NCI-H748 (cell line): Measurements from ENCODE around the gene CALML3.

ENCODE experiments used
- DNase-seq: peaks from one replicate; lab custom pipeline; 2025; ENCODE audit not compliant: unreplicated experiment; lab: John Stamatoyannopoulos, UW

Gene CALML3

GRCh38 chr10:5565671-5566581 lies 41.2 kb downstream of the CALML3 start:
- no peak for DNase-seq

- DNase-seq = peak; percentile 18
Observed at GRCh38 chr10:5566614-5567013, 41.9 kb downstream of the CALML3 start.

GRCh38 chr10:5567477-5567876 lies 42.7 kb downstream of the CALML3 start:
- no peak for DNase-seq

GRCh38 chr10:5568984-5569383 lies 44.2 kb downstream of the CALML3 start:
- no peak for DNase-seq

- no peak for DNase-seq
Observed at GRCh38 chr10:5569568-5569967, 44.8 kb downstream of the CALML3 start.

- DNase-seq = no peak
Observed at GRCh38 chr10:5570007-5570655, 45.4 kb downstream of the CALML3 start.

- DNase-seq = peak; percentile 9
Observed at GRCh38 chr10:5570979-5571810, 46.4 kb downstream of the CALML3 start.

- DNase-seq = no peak
Observed at GRCh38 chr10:5571826-5572225, 47.1 kb downstream of the CALML3 start.

GRCh38 chr10:5573319-5573950 lies 48.7 kb downstream of the CALML3 start:
- DNase-seq = no peak

GRCh38 chr10:5573968-5574641 lies 49.3 kb downstream of the CALML3 start:
- peak; percentile 13 for DNase-seq

GRCh38 chr10:5574642-5575131 lies 49.9 kb downstream of the CALML3 start:
- DNase-seq = no peak

GRCh38 chr10:5575144-5575481 lies 50.4 kb downstream of the CALML3 start:
- no peak for DNase-seq

- peak; percentile 52 for DNase-seq
Observed at GRCh38 chr10:5575482-5576153, 50.9 kb downstream of the CALML3 start.

- DNase-seq = no peak
Observed at GRCh38 chr10:5576154-5576748, 51.5 kb downstream of the CALML3 start.
